ENCODE measurements around the gene CRELD1.

The CRELD1 gene

DNA sequence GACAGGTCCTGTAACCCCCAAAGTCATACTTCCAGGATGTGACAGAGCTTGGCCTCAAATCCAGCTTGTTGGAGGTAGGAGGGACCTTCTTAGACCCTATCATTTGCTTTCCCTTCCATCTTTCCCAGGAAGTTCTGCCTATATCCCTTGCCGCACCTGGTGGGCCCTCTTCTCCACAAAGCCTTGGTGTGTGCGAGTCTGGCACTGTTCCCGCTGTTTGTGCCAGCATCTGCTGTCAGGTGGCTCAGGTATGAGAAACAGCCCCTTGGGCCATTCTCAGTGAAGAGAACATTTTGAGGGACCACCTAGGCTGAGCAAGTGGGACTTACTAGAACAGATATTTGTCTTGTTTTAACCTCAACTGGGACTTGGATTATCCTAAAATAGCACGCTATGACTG, 29.7 kb upstream of the CRELD1 start:
- DNase-seq (ENCODE audit: low read depth in 3 of 3): no peak

DNA sequence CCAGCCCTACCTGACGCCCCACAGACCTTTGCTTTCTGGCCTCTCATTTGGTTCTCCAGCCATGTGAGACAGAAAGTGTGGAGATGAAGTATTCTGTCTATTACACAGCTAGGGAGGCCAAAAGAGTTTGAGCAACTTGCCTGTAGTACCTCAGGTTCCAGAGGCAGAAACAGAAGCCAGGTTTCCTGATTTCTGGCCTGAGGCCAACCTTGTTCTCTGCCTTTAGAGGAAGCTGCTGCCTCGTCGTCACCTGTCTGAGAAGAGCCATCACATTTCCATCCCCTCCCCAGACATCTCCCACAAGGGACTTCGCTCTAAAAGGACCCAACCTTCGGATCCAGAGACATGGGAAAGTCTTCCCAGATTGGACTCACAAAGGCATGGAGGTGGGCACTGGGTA, 27.2 kb upstream of the CRELD1 start:
- no peak for DNase-seq (ENCODE audit: low read depth in 3 of 3)

DNA sequence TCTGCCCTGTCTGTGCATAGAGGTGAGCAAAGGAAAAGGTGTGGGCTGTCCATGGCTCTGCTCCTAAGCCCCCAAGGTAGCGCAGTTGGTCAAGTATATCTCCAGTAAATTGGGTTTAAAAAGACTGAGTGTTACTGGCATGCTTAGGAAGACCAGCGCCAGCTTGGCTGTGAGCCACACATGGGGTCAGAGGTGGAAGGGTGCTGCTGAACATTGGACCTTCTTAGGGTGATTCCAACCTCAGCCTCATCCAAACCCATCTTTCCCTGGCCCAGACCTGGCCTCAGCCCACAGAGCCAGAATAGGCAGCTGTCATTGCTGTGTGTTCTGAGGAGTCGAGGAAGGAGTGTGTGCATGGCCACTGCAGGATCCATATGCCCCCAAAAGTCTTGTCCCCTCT, 25.3 kb upstream of the CRELD1 start:
- no peak for DNase-seq (ENCODE audit: low read depth in 3 of 3)

DNA sequence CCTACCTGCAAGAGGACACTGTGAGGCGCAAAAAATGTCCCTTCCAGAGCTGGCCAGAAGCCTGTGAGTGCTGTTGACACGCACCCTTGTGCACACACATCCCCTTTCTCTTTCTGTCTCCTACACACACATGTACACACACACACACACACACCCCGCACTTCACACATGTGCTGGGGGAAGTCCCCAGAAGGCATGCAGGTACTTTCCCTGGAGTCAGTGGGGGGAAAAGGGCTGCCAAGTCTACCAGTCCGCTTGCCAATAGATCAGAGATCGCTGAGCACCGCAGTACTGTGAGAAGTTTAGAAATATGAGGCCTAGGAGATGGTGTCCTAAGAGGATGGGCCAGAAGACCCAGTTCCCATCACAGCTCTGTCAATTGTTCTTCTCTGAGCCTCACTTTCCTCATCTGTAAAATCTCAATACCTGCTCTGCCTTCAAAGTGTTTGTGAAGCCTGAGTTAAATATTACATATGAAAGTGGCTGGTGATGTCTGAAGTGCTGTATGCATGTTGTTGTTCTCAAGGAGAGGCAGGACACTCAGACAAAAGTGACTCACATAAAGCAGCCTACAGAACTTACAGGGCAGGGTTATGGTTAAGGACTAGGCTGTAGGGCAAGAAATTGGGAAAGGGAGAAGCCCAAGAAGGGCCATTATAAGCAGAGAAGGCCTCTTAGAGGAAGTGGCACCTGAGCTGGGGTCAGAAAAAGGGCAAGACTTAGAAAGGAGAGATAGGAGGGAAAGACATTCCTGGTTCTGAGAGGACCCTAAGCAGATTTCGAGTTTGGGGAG, 24.2 kb upstream of the CRELD1 start:
- no peak for DNase-seq (ENCODE audit: low read depth in 3 of 3)

DNA sequence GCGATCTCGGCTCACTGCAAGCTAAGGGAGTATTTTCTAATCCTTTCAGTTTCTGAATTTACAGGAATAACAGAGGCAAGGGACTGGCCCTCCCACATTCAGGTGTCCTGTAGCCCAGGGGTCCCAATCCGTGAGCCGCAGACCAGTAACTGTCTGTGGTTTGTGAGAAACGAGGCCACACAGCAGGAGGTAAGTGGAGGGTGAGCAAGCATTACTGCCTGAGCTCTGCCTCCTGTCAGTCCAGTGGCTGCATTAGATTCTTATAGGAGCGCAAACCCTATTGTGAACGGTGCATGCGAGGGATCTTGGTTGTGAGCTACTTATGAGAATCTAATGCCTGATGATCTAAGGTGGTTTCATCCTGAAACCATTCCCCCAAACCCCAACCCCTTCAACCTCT, 21.8 kb upstream of the CRELD1 start:
- DNase-seq (ENCODE audit: low read depth in 3 of 3): no peak

DNA sequence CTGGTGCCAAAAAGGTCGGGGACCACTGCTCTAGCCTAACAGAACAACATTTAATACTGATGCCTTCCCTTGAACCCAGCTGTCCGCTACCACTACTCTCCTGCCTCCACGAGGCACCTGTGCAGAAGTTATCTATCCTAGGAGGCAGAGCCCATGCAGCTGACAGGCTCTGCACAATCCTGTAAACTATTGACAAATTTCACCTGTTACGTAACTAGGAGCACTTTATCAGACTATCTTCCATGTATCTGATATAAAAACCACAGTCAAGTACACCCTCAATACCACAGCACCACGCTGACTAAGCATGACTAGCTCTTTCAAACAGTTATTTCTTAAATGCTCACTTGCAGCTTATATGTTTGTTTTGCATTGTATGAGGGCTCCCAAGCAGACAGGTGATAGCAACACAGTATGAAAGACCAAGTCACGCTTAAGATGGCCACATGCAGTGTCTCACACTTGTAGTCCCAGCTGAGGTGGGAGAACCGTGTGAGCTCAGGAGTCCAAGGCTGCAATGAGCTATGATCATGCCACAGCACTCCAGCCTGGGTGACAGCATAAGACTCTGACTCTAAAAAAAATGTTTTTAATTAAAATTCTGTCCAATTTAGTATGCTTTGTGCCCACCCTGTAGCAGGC, 21.2 kb upstream of the CRELD1 start:
- DNase-seq (ENCODE audit: low read depth in 3 of 3): no peak

DNA sequence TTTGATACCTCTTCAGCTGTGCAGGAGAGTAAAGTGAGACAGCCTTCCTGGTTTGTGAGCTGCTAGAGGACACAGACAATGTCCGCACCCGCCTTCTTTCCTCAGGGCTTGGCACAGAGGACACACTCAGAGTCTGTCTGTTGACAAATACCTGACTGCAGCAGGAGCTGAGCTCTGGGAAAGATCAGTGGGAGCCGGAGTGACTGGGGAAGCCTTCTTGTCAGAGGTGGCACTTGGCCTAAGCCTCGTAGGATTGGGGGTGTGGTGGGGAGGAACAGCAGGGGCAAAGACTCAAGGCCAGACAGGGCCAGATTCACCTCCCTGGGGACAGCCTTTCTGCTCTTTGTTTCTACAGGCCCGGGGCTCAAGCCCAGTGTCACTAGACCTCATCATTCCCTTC, 20.0 kb upstream of the CRELD1 start:
- DNase-seq (ENCODE audit: low read depth in 3 of 3): no peak

DNA sequence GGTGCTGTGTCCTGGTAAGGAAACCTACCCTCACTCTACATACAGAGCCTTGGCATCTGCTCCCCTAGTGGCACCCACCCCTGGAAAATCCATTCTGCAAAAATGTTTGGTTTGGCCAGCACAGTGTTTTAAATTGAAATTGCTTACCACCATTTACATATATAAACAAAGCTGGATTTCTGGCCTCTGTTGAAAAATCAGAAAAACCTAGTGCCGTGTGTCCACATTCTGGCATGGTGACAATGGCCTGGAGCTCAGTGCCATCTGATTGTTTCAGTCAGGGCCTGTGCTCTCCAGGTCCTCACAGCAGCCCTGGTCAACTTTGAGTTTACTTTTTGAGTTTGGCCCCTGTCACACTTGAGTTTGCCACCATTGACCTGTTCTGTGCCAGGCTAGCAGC, 19.6 kb upstream of the CRELD1 start:
- no peak for DNase-seq (ENCODE audit: low read depth in 3 of 3)

DNA sequence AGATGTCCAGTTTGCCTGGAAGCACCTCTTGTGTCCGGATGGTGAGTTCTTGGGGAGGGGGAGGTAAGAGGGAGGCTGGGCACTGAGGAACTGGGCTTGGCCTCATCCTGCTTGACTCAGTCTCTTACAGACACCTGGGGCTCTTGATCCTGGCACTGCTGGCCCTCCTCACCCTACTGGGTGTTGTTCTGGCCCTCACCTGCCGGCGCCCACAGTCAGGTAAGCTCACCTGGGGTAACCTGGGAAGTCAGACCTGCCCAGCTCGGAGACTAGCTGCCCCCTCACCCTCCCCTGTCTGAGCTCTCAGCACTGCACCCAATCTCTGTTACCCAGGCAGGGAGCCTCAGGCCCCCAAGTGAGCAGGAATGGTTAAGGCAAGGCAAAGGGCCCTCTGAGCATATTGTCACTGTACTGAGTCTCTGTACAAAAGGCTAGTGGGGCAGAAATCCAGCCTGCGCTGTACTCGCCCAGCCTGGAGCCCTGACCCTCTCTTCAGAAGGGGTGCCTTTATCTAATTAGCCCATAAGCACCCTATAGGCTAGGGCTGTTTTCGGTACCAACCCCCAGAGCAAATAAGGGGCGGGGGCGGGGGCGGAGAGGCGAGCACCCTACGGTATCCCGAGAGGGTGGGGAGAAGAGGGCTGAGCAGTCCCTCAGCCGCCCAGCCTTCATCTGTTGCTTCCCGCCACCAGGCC, 18.9 kb upstream of the CRELD1 start:
- DNase-seq (ENCODE audit: low read depth in 3 of 3): no peak

DNA sequence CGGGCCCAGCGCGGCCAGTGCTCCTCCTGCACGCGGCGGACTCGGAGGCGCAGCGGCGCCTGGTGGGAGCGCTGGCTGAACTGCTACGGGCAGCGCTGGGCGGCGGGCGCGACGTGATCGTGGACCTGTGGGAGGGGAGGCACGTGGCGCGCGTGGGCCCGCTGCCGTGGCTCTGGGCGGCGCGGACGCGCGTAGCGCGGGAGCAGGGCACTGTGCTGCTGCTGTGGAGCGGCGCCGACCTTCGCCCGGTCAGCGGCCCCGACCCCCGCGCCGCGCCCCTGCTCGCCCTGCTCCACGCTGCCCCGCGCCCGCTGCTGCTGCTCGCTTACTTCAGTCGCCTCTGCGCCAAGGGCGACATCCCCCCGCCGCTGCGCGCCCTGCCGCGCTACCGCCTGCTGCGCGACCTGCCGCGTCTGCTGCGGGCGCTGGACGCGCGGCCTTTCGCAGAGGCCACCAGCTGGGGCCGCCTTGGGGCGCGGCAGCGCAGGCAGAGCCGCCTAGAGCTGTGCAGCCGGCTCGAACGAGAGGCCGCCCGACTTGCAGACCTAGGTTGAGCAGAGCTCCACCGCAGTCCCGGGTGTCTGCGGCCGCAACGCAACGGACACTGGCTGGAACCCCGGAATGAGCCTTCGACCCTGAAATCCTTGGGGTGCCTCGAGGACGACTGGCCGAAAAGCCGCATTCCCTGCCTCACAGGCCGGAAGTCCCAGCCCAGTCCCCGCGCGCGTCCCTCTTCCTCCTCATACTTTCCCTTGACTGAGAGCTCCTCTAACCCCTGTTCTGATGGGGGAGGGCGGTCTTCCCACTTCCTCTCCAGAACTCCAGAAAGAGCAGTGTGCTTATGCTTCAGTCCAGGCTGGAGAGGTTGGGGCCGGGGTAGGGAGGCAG, 18.1 kb upstream of the CRELD1 start:
- no peak for DNase-seq (ENCODE audit: low read depth in 3 of 3)

DNA sequence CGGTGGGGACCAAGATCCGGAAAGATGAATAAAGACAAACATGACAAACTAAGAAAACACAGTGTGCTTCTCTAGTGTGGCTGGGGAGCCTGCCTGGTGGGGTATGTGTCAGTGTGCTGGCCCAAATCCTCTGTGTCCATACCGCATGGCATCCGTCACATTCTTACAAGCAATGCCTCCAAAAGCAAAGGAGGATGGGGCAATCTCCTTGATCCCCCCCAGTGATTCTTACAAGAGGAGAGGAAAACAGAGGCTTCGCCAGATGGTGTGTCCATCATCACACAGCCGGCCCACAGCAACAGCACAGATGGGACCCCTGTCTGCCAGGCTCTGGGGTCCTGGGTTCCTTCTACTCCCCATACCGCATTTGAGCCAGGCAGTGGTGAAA, 17.3 kb upstream of the CRELD1 start:
- DNase-seq (ENCODE audit: low read depth in 3 of 3): no peak

DNA sequence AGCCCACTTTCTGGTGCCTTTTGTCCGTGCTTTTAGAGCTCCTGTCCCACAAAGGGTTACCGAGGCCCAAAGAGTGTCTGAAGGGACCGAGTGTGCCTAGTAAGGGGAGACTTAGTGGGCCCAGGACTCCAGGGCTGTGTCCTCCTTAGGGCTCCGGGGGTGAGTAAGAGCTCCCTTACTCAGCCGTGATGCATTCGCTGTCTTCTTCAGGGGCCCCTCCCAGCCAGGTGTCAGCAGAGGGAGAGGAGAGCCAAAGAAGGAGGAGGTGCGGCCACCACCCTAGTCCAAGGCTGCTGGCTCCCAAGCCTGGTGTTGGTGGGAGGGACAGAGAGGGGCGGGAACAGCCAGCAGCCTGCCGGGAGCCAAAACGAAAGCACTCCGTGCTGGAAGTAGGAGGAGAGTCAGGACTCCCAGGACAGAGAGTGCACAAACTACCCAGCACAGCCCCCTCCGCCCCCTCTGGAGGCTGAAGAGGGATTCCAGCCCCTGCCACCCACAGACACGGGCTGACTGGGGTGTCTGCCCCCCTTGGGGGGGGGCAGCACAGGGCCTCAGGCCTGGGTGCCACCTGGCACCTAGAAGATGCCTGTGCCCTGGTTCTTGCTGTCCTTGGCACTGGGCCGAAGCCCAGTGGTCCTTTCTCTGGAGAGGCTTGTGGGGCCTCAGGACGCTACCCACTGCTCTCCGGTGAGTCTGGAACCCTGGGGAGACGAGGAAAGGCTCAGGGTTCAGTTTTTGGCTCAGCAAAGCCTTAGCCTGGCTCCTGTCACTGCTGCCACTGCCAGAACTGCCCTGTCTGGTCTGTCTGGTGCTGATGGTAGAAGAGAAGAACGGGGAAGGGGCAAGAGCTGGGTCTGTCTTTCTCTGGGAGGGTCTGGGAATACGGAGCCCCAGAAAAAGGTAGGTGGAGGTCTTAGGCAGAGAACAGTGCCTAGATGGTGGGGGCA, 16.6 kb upstream of the CRELD1 start, which contains the start of gene IL17RC:
IL17RC (plus strand) TSS at position 365 of the 947 bp plus-strand sequence; CDS start at position 583, 218 bp downstream.
- no peak for DNase-seq (ENCODE audit: low read depth in 3 of 3)

DNA sequence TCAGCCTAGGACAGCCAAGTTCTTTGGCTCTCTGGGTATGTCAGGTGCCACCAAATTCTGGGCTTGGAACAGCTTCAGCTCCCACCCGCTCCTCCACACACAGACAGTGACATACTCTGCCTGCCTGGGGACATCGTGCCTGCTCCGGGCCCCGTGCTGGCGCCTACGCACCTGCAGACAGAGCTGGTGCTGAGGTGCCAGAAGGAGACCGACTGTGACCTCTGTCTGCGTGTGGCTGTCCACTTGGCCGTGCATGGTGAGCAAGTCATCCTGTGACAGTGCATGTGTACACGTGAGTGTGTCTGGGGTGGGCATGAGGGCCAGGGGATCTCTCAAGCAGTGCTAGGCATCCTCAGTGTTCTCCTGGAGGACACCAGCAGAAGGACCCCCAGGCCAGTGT, 15.8 kb upstream of the CRELD1 start:
- no peak for DNase-seq (ENCODE audit: low read depth in 3 of 3)

DNA sequence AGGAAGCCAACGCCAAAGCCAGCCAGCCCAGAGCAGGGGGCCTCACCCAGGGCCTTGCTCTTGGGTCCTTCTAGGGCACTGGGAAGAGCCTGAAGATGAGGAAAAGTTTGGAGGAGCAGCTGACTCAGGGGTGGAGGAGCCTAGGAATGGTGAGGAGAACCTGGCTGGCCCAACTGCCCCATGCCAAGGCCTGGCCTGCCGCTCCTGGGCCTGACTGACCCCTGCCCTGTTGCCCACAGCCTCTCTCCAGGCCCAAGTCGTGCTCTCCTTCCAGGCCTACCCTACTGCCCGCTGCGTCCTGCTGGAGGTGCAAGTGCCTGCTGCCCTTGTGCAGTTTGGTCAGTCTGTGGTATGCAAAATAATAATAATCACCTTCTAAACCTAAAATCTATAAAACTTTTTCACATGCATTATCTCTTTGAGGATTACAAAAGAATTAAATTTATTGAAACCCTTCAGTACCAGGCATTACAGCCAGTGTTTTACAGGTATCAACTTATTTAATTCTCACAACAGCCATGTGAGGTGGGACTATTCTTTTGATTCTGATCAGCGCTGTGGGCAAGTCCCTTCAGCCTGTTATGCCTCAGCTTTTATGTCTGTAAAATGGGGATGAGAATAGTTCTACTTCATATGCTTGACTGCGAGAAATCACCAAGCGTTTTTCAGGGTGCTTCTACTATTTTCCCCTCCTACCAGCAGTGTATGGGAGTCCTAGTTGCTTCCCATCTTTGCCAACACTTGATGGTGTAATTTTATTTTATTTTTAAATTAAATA, 15.2 kb upstream of the CRELD1 start:
- DNase-seq (ENCODE audit: low read depth in 3 of 3): no peak

DNA sequence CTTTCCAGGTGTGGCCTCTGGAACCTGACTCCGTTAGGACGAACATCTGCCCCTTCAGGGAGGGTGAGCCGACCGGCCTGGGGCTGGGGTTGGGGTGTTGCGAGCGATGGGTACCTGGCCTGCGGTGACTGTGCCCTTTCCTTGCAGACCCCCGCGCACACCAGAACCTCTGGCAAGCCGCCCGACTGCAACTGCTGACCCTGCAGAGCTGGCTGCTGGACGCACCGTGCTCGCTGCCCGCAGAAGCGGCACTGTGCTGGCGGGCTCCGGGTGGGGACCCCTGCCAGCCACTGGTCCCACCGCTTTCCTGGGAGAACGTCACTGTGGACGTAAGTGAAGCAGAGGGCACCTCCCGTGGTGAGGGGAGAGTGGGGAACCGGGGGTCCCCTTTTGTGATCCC, 5.5 kb upstream of the CRELD1 start:
- DNase-seq (ENCODE audit: low read depth in 3 of 3): no peak

DNA sequence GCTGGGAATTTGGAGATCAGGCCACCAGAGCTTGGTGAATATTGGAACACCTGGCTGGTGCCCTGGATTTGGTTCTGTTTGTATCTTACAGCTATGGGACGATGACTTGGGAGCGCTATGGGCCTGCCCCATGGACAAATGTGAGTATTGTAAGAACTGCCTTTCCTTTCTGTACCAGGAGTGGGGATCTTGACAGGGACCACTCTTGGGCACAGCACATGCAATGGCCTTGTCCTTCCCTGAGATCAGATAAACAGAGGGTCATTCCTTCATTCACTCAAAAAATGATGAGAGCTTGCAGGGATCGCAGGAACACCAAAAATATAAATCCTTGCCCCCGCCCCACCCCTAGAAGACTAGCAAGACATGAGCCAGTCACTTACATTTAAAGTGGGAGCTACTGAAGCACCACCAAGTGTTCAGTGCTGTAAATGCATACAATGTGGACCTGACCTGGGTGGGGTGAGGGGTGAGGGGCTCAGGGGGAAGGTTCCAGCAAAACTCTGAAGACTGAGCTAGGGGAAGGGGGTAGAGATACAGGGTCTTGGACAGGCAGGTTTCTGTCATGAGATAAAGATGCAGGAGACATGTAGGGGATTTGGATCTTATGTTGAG, 2.7 kb upstream of the CRELD1 start:
- DNase-seq (ENCODE audit: low read depth in 3 of 3): no peak

DNA sequence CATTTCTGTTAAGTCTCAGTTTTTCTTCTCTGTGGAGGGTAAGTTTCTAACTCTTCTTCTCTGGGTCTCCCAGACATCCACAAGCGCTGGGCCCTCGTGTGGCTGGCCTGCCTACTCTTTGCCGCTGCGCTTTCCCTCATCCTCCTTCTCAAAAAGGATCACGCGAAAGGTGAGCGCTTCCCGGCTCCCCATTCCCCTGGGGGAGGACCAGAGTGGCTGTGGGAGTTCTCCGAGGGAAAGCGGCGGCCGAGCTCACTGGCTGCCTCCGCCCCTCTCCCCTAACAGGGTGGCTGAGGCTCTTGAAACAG, 1.1 kb upstream of the CRELD1 start:
- DNase-seq (ENCODE audit: low read depth in 3 of 3): no peak

DNA sequence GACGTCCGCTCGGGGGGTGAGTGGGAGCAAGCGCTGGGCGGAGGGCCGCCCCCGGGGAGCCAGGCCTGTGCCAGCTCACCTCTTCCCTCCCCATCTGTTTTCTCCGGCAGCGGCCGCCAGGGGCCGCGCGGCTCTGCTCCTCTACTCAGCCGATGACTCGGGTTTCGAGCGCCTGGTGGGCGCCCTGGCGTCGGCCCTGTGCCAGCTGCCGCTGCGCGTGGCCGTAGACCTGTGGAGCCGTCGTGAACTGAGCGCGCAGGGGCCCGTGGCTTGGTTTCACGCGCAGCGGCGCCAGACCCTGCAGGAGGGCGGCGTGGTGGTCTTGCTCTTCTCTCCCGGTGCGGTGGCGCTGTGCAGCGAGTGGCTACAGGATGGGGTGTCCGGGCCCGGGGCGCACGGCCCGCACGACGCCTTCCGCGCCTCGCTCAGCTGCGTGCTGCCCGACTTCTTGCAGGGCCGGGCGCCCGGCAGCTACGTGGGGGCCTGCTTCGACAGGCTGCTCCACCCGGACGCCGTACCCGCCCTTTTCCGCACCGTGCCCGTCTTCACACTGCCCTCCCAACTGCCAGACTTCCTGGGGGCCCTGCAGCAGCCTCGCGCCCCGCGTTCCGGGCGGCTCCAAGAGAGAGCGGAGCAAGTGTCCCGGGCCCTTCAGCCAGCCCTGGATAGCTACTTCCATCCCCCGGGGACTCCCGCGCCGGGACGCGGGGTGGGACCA, 632 bp upstream of the CRELD1 start:
- peak; percentile 74 to 86 (median 85) for DNase-seq (ENCODE audit: low read depth in 3 of 3)

DNA sequence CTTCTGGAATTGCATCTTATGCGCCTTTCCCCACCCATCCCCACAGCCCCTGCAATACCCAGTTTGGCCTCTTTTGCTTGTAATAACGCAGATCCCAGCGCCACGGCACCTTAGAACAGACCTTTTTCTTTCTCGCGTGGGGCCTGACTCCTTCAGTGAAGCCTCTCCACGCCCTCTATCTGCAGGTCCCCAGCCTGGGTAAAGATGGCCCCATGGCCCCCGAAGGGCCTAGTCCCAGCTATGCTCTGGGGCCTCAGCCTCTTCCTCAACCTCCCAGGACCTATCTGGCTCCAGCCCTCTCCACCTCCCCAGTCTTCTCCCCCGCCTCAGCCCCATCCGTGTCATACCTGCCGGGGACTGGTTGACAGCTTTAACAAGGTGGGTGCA, 594 bp downstream of the CRELD1 start:
- no peak for DNase-seq (ENCODE audit: low read depth in 3 of 3)

All from stimulated activated CD4-positive, alpha-beta T cell treated with anti-CD3 and anti-CD28 coated beads, TNF-alpha, amount 100 ng/mL, for 4 hours (primary cell).